ENCODE results near the gene NMUR1.
"Not testable (repeated sequence)": the region's sequence is repeated elsewhere in the genome, so short reads cannot be mapped to it uniquely, and the experiment has no call there.

Gene NMUR1

DNA sequence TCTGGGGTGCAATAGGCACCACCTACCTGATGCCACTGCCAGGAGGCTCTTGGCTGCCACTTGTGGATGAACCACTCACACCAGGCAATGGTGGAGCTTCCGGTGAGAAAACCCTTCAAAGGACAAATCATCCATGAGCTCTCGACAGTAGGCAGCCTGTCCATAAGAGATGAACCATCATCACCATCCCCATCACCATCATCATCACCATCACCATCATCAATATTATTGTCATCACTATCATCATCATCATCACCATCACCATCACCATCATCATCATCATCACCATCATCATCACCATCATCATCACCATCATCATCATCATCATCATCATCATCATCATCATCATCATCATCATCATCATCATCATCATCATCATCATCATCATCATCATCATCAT, 48.4 kb upstream of the NMUR1 start:
- H3K9me3 ChIP-seq (ENCODE audit: control insufficient read depth, insufficient read depth, low read depth, low read length); H3K36me3 ChIP-seq (ENCODE audit: control insufficient read depth in 2 of 2, insufficient read depth in 1 of 2, low read length in 2 of 2); H3K4me3 ChIP-seq (ENCODE audit: low read depth, low read length); H3K4me1 ChIP-seq (ENCODE audit: control insufficient read depth, insufficient read depth, low read length); H3K27ac ChIP-seq (ENCODE audit: extremely low read depth, low read depth, low read length): not testable (repeated sequence)
- POLR2A ChIA-PET = interaction anchor here (0.7 kb wide), 1 partner anchor 150 kb away, joined by 4 read pairs; no protein-coding TSS in a partner anchor
- CTCF ChIA-PET = interaction anchor here (0.6 to 0.8 kb wide), 2 partner anchors 20 to 23 kb away, joined by 3 read pairs; no protein-coding TSS in a partner anchor
- TF ChIP-seq, protein P1, sequence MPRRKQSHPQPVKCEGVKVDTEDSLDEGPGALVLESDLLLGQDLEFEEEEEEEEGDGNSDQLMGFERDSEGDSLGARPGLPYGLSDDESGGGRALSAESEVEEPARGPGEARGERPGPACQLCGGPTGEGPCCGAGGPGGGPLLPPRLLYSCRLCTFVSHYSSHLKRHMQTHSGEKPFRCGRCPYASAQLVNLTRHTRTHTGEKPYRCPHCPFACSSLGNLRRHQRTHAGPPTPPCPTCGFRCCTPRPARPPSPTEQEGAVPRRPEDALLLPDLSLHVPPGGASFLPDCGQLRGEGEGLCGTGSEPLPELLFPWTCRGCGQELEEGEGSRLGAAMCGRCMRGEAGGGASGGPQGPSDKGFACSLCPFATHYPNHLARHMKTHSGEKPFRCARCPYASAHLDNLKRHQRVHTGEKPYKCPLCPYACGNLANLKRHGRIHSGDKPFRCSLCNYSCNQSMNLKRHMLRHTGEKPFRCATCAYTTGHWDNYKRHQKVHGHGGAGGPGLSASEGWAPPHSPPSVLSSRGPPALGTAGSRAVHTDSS (tag by site-specific recombination; IDR thresholded peaks at IDR 0.05) = peak; percentile 86

DNA sequence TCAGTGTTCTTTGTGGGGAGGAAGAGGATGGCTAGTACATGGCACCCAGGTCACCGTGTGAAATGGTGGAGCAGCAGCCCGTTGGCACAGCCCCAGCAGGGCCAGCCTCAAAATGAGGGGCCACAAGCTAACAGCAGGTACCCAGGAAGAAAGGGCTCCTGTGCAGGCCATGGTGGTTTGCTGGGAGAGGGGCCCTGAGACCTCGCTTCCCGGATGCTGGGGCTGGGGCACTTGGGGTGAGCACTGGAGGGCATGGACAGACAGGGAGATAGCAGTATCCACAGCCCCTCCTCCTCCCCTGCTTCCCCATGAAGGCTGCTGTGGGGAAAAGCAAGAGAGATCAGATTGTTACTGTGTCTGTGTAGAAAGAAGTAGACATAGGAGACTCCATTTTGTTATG, 46.2 kb upstream of the NMUR1 start:
- H3K4me3 ChIP-seq (ENCODE audit: low read depth, low read length) = no peak overlapping the region
- H3K36me3 ChIP-seq (ENCODE audit: control insufficient read depth in 2 of 2, insufficient read depth in 1 of 2, low read length in 2 of 2) = no peaks in the 10 kb centered on the region
- POLR2A ChIA-PET = no interaction called here
- H3K9me3 ChIP-seq (ENCODE audit: control insufficient read depth, insufficient read depth, low read depth, low read length) = no peaks in the 10 kb centered on the region
- no peaks in the 10 kb centered on the region for H3K4me1 ChIP-seq (ENCODE audit: control insufficient read depth, insufficient read depth, low read length)
- CTCF ChIA-PET = no interaction called here
- TF ChIP-seq, protein P2, sequence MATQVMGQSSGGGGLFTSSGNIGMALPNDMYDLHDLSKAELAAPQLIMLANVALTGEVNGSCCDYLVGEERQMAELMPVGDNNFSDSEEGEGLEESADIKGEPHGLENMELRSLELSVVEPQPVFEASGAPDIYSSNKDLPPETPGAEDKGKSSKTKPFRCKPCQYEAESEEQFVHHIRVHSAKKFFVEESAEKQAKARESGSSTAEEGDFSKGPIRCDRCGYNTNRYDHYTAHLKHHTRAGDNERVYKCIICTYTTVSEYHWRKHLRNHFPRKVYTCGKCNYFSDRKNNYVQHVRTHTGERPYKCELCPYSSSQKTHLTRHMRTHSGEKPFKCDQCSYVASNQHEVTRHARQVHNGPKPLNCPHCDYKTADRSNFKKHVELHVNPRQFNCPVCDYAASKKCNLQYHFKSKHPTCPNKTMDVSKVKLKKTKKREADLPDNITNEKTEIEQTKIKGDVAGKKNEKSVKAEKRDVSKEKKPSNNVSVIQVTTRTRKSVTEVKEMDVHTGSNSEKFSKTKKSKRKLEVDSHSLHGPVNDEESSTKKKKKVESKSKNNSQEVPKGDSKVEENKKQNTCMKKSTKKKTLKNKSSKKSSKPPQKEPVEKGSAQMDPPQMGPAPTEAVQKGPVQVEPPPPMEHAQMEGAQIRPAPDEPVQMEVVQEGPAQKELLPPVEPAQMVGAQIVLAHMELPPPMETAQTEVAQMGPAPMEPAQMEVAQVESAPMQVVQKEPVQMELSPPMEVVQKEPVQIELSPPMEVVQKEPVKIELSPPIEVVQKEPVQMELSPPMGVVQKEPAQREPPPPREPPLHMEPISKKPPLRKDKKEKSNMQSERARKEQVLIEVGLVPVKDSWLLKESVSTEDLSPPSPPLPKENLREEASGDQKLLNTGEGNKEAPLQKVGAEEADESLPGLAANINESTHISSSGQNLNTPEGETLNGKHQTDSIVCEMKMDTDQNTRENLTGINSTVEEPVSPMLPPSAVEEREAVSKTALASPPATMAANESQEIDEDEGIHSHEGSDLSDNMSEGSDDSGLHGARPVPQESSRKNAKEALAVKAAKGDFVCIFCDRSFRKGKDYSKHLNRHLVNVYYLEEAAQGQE (tag by site-specific recombination; IDR thresholded peaks at IDR 0.05) = no peak
- TF ChIP-seq, protein P3, sequence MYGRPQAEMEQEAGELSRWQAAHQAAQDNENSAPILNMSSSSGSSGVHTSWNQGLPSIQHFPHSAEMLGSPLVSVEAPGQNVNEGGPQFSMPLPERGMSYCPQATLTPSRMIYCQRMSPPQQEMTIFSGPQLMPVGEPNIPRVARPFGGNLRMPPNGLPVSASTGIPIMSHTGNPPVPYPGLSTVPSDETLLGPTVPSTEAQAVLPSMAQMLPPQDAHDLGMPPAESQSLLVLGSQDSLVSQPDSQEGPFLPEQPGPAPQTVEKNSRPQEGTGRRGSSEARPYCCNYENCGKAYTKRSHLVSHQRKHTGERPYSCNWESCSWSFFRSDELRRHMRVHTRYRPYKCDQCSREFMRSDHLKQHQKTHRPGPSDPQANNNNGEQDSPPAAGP (tag by site-specific recombination; IDR thresholded peaks at IDR 0.05) = no peak
- TF ChIP-seq, protein P4, sequence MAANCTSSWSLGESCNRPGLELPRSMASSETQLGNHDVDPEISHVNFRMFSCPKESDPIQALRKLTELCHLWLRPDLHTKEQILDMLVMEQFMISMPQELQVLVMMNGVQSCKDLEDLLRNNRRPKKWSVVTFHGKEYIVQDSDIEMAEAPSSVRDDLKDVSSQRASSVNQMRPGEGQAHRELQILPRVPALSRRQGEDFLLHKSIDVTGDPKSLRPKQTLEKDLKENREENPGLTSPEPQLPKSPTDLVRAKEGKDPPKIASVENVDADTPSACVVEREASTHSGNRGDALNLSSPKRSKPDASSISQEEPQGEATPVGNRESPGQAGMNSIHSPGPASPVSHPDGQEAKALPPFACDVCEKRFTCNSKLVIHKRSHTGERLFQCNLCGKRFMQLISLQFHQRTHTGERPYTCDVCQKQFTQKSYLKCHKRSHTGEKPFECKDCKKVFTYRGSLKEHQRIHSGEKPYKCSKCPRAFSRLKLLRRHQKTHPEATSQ (tag by site-specific recombination; IDR thresholded peaks at IDR 0.05) = no peak
- TF ChIP-seq ZNF549 (tag by site-specific recombination; IDR thresholded peaks at IDR 0.05) (no peak), ZNF521 (tag by site-specific recombination; IDR thresholded peaks at IDR 0.05) (no peak), IKZF3 (tag by site-specific recombination; IDR thresholded peaks at IDR 0.05) (no peak), KLF16 (tag by site-specific recombination; IDR thresholded peaks at IDR 0.05) (no peak)
- TF ChIP-seq, protein P5, sequence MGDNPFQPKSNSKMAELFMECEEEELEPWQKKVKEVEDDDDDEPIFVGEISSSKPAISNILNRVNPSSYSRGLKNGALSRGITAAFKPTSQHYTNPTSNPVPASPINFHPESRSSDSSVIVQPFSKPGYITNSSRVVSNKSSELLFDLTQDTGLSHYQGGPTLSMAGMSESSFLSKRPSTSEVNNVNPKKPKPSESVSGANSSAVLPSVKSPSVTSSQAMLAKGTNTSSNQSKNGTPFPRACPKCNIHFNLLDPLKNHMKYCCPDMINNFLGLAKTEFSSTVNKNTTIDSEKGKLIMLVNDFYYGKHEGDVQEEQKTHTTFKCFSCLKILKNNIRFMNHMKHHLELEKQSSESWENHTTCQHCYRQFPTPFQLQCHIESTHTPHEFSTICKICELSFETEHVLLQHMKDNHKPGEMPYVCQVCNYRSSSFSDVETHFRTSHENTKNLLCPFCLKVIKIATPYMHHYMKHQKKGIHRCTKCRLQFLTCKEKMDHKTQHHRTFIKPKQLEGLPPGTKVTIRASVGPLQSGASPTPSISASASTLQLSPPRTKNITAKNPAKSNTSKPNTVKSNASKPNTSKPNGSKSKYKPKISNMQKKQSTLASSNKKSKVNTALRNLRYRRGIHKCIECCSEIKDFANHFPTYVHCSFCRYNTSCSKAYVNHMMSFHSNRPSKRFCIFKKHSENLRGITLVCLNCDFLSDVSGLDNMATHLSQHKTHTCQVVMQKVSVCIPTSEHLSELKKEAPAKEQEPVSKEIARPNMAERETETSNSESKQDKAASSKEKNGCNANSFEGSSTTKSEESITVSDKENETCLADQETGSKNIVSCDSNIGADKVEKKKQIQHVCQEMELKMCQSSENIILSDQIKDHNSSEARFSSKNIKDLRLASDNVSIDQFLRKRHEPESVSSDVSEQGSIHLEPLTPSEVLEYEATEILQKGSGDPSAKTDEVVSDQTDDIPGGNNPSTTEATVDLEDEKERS (tag by site-specific recombination; IDR thresholded peaks at IDR 0.05) = no peak
- TF ChIP-seq, protein P6, sequence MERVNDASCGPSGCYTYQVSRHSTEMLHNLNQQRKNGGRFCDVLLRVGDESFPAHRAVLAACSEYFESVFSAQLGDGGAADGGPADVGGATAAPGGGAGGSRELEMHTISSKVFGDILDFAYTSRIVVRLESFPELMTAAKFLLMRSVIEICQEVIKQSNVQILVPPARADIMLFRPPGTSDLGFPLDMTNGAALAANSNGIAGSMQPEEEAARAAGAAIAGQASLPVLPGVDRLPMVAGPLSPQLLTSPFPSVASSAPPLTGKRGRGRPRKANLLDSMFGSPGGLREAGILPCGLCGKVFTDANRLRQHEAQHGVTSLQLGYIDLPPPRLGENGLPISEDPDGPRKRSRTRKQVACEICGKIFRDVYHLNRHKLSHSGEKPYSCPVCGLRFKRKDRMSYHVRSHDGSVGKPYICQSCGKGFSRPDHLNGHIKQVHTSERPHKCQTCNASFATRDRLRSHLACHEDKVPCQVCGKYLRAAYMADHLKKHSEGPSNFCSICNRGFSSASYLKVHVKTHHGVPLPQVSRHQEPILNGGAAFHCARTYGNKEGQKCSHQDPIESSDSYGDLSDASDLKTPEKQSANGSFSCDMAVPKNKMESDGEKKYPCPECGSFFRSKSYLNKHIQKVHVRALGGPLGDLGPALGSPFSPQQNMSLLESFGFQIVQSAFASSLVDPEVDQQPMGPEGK (tag by site-specific recombination; IDR thresholded peaks at IDR 0.05) = no peak
- no peak overlapping the region for H3K27ac ChIP-seq (ENCODE audit: extremely low read depth, low read depth, low read length)
